Heart right ventricle (tissue), 16 donors: Measurements from ENCODE around the gene ST8SIA2. TPM values are rescaled to one million over a fixed set of nuclear protein-coding genes. Genes with fewer than 3 reads are reported as not detected.

Experiments used
- ATAC-seq, 8 donors: fragments of 200-7000 bp; cut with Tn5 transposase; one replicate each; pipeline ENCODE4 v1.9.1; 2020; ENCODE audit warnings: mild to moderate bottlenecking in 8 of 8, moderate library complexity in 8 of 8, moderate number of reproducible peaks in 1 of 8
- DNase-seq, 2 donors: peaks; one replicate each; pipeline ENCODE4 v3.0.0-alpha.2; 2020
- H3K27ac ChIP-seq, 10 donors: fragments of 200-600 bp; sonication (generic) in 2 of 10; one replicate each; pipeline versions ENCODE4 v1.5.0 to v1.8.0; 2020 to 2022; ENCODE audit warnings: mild to moderate bottlenecking in 3 of 10
- H3K27me3 ChIP-seq, 7 donors: fragments of 200-600 bp; one replicate each; pipeline ENCODE4 v1.8.0; 2021 to 2022; ENCODE audit warnings: mild to moderate bottlenecking in 2 of 7
- H3K36me3 ChIP-seq, 9 donors: fragments of 200-600 bp; sonication (generic) in 1 of 9; one replicate each; pipeline versions ENCODE4 v1.5.0 to v1.8.0; 2020 to 2022; ENCODE audit warnings: mild to moderate bottlenecking in 2 of 9
- H3K4me1 ChIP-seq, 9 donors: fragments of 200-600 bp; sonication (generic) in 1 of 9; one replicate each; pipeline versions ENCODE4 v1.5.0 to v1.8.0; 2020 to 2022; ENCODE audit warnings: mild to moderate bottlenecking in 4 of 9
- H3K4me3 ChIP-seq, 10 donors: fragments of 200-600 bp; sonication (generic) in 2 of 10; one replicate each; pipeline versions ENCODE4 v1.5.0 to v1.8.0; 2020 to 2022; ENCODE audit warnings: mild to moderate bottlenecking in 7 of 10, moderate library complexity in 2 of 10
- H3K9me3 ChIP-seq, 11 donors: fragments of 200-600 bp in 10 of 11; sonication (generic) in 2 of 11; one replicate each; pipeline versions ENCODE4 v1.5.0 to v1.8.0; 2013 to 2022; ENCODE audit warnings: mild to moderate bottlenecking in 2 of 11, control low read depth in 1 of 11, moderate library complexity in 1 of 11
- WGBS, 2 donors: extraction: QIAGEN DNeasy Blood & Tissue Kit; methylation state at CpG; one replicate each; pipeline ENCODE4 v1.1.7; 2013; ENCODE audit warnings: inconsistent platforms in 1 of 2; 5-methylcytosine and 5-hydroxymethylcytosine counted together
- intact Hi-C, 10 donors: fragments of 100-400 bp; cut with DNase I; formaldehyde crosslinking; loops; one replicate each; pipeline versions ENCODE4 v1.11.1 to v1.14.2; 2022
- long read RNA-seq, 3 donors: library from polyadenylated mRNA; unstranded; transcript quantifications; one replicate each; pipeline ENCODE4 v2.0.0, GENCODE V29; 2020 to 2021
- polyA plus RNA-seq, 2 donors: library from polyadenylated mRNA; stranded (reverse); fragments of 200-250 nt; gene quantifications; one replicate each; pipeline ENCODE4 v1.2.3, GENCODE V29; 2013
- total RNA-seq, 10 donors: library from RNA; stranded (reverse); fragmentation: NEBNext Ultra II Directional in 3 of 10; extraction: Animal tissue kit (Norgen Biotek cat#: 25700) in 3 of 10; gene quantifications; one replicate each; pipeline versions ENCODE4 v1.2.1 to v1.2.4, GENCODE V29; 2021 to 2023
- TF ChIP-seq, protein P1 (sequence below), 9 donors: fragments of 200-600 bp; sonication (generic) in 2 of 9; IDR thresholded peaks; one replicate each; pipeline versions ENCODE4 v1.5.0 to v1.8.0; 2021 to 2022; ENCODE audit warnings: antibody characterized with exemption in 9 of 9, mild to moderate bottlenecking in 5 of 9, moderate library complexity in 1 of 9
- donor health status: Arrhythmogenic right ventricular cardiomyopathy.
- donor health status: ischemic (EF 13 %, LVEDD 7.1; RV severe dilation, severe dysfunction).
- donor health status: healthy with polysubstance abuse.
- donor health status: DM: no; HTN: yes; CAD: no.
- donor health status: DM: no; HTN: no; CAD: no.
- donor health status: ischemic (EF 25% LVEDD 6.9; RV normal size, moderate dysfunction).
- donor health status: ischemic (EF 25% LVEDD 5.7; RV mildly dilated, moderate dysfunction).
- donor health status: healthy.
- donor health status: DM: yes; HTN: yes; CAD: no.
- donor health status: Ischemic cardiomyopathy.
- donor health status: ischemic (EF 35%, LVEDD 5.7; RV mildly dilated, moderate dysfunction).
- donor health status: nonischemic (EF 11% LVEDD 7.7; RV severe dilation, severe dysfunction).
- donor health status: DM: yes; HTN: yes; CAD: no.
- donor health status: PGD.
- donor health status: ischemic (EF 29% LVEDD 5.4; RV normal size, mild dysfunction).
- donor health status: nonischemic (EF 23%, LVEDD 6.1; RV moderate dilation, normal function).

The ST8SIA2 gene
- total RNA-seq: 10 to 100 TPM in 2 of 10 donors, 1 to 10 TPM in 6, under 1 TPM in 2; 0.41 to 12.2 (median 4.7) TPM
- polyA plus RNA-seq: 1 to 10 TPM in 1 of 2 donors, under 1 TPM in 1; 0.23 to 1.2 TPM
- long read RNA-seq, donor 1, full-length matches to known transcripts: 1 of 1 reads
- long read RNA-seq, donor 1, partial matches to known transcripts: 0 of 1 reads
- long read RNA-seq, donor 1, other reads (novel, unspliced or antisense): 0 of 1 reads
- long read RNA-seq, donor 2, full-length matches to known transcripts: 4 of 5 reads
- long read RNA-seq, donor 2, partial matches to known transcripts: 1 of 5 reads
- long read RNA-seq, donor 2, other reads (novel, unspliced or antisense): 0 of 5 reads
- long read RNA-seq, donor 3, full-length matches to known transcripts: 1 of 2 reads
- long read RNA-seq, donor 3, partial matches to known transcripts: 1 of 2 reads
- long read RNA-seq, donor 3, other reads (novel, unspliced or antisense): 0 of 2 reads

DNA sequence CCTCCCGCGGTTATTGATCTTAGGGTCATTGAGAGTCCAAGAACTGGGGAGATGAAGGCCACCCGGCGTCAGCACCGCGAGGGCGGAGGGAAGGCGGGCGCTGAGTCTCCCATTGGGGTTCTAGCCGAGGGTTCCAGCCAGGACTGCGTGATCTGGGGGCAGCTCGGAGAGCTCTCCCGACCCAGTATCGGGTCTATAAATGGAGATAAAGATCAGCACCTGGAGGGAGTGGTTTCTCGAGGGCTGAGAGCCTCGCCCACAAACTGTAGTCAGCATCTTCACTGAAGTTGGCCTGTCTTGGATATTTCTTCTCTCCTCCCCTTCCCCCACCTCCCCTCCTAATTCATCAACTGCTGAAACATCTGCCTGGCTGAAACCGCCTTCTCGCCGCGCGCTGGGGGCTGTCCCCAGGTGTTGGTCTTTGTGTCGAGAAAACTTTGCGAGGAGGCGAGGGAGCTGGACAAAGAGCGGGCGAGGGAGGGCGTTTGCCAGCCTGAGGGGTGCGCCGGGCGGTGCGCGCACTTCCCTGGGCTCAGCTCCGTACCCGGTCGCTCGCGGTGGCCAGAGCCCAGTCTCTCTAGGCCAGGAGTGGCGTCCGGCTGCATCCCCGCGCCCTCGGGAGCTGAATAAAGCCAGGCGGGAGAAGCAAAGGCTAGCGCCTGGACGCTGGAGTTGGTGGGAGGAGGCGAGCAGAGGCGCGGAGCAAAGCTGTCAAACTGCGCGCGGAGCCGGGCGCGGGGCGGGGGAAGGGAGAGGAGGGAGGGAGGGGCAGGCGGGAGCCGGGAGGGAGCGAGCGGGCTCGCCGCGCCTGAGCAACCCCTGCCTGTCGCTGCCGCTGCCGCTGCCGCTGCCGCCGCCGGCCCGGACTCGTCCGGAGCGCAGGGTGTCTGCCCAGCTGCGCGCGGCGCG is at the start of gene ST8SIA2:
ST8SIA2 (plus strand) TSS at position 811 of the 909 bp plus-strand sequence. CDS start 184 bp downstream, outside the sequence.
- peak within 1 kb of the TSS; percentile 19 to 64 (median 52) for H3K4me3 ChIP-seq
- DNase-seq (peak; percentile 23 to 40), ATAC-seq (peak; percentile 32 to 73 (median 58))
- H3K27me3 ChIP-seq: peaks cover 3 to 85% (median 55%) of the 10 kb centered on the region in 7 donors
- intact Hi-C loops: loop anchor here in 2 of 10 donors (10.0 kb wide), 3 partner anchors 61 to 321 kb away; no protein-coding TSS in a partner anchor
- no peaks in the 10 kb centered on the region for H3K9me3 ChIP-seq
- H3K4me1 ChIP-seq: peaks cover 0 to 23% (median 6%) of the 10 kb centered on the region in 9 donors
- H3K36me3 ChIP-seq: no peaks in the 10 kb centered on the region
- 3 to 4% methylated on average over 57 to 78 of the region's 78 CpGs for WGBS, 2 donors
- TF ChIP-seq, protein P1, sequence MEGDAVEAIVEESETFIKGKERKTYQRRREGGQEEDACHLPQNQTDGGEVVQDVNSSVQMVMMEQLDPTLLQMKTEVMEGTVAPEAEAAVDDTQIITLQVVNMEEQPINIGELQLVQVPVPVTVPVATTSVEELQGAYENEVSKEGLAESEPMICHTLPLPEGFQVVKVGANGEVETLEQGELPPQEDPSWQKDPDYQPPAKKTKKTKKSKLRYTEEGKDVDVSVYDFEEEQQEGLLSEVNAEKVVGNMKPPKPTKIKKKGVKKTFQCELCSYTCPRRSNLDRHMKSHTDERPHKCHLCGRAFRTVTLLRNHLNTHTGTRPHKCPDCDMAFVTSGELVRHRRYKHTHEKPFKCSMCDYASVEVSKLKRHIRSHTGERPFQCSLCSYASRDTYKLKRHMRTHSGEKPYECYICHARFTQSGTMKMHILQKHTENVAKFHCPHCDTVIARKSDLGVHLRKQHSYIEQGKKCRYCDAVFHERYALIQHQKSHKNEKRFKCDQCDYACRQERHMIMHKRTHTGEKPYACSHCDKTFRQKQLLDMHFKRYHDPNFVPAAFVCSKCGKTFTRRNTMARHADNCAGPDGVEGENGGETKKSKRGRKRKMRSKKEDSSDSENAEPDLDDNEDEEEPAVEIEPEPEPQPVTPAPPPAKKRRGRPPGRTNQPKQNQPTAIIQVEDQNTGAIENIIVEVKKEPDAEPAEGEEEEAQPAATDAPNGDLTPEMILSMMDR (IDR thresholded peaks at IDR 0.05): no peak
- H3K27ac ChIP-seq: peak within 1 kb of the TSS in 1 of 10 donors; percentile 49

- ATAC-seq (peak; percentile 63 to 94 (median 82)), DNase-seq (peak; percentile 65 to 68)
- Histone ChIP-seq H3K4me1 (peaks cover 0 to 23% (median 7%) of the 10 kb centered on the region in 9 donors), H3K27ac (peak overlapping the region in 3 of 10 donors; percentile 34 to 66 (median 57)), H3K27me3 (peaks cover 0 to 22% (median 14%) of the 10 kb centered on the region in 7 donors), H3K36me3 (no peaks in the 10 kb centered on the region), H3K4me3 (no peak overlapping the region), H3K9me3 (peaks cover 0 to 5% (median 0%) of the 10 kb centered on the region in 11 donors)
- TF ChIP-seq, protein P1 (IDR thresholded peaks at IDR 0.05): no peak
- WGBS, 2 donors: 15 to 20% methylated on average over 17 of the region's 17 CpGs
- intact Hi-C loops: loop anchor here in 1 of 10 donors (5.0 kb wide), 1 partner anchor 52 kb away; no protein-coding TSS in a partner anchor
Observed at GRCh38 chr15:92343924-92344643, 49.6 kb upstream of the ST8SIA2 start.

DNA sequence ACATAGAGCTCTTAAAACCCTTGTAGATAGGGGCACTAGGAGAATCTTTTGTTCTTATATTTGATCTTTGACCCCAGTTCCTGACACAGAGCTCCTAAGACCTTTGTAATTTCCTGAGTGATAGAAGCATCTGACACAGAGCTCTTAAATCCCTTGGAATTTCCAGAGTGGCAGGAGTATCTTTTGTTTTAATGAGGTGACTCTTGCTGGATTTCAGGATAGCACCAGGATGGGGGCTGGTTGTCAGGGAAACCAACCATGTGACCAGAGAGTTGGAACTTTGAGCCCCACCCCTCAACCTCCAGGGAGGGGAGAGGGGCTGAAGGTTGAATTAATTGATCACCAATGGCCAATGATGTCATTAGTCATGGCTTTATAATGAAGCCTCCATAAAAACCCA is 47.6 kb upstream of the ST8SIA2 start:
- Histone ChIP-seq H3K4me3 (no peak overlapping the region), H3K9me3 (peaks cover 0 to 11% (median 0%) of the 10 kb centered on the region in 11 donors), H3K27ac (no peak overlapping the region), H3K4me1 (peaks cover 0 to 23% (median 7%) of the 10 kb centered on the region in 9 donors), H3K27me3 (peaks cover 0 to 22% (median 14%) of the 10 kb centered on the region in 7 donors), H3K36me3 (no peaks in the 10 kb centered on the region)
- DNase-seq (no peak), ATAC-seq (no peak)
- TF ChIP-seq, protein P1 (IDR thresholded peaks at IDR 0.05): no peak
- intact Hi-C loops: no loop called here
